Measurements from ENCODE around the gene PF4V1.
A peak's percentile ranks its signal among the peaks of the same experiment; 100 is the strongest.

Gene PF4V1

DNA sequence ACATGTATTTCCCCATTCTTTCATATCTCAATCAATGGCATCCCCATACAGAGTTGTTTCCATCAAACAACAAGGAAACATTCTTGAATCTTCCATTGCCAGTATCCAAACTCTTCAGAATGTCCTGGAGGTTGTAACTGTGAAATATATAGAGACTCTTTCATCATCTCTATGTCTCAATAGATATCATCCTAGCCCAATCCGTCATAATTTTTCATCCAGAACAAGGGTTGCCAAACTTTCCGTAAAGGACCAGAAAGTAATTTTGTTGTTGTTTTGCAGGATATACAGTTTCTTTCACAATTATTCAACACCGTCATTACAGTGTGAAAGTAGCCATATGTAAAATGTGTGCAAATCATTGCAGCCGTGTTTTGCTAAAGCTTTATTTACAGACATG, 31.8 kb upstream of the PF4V1 start:
- DNase-seq (ENCODE audit: low read depth): no peak
- TF ChIP-seq, protein P1, sequence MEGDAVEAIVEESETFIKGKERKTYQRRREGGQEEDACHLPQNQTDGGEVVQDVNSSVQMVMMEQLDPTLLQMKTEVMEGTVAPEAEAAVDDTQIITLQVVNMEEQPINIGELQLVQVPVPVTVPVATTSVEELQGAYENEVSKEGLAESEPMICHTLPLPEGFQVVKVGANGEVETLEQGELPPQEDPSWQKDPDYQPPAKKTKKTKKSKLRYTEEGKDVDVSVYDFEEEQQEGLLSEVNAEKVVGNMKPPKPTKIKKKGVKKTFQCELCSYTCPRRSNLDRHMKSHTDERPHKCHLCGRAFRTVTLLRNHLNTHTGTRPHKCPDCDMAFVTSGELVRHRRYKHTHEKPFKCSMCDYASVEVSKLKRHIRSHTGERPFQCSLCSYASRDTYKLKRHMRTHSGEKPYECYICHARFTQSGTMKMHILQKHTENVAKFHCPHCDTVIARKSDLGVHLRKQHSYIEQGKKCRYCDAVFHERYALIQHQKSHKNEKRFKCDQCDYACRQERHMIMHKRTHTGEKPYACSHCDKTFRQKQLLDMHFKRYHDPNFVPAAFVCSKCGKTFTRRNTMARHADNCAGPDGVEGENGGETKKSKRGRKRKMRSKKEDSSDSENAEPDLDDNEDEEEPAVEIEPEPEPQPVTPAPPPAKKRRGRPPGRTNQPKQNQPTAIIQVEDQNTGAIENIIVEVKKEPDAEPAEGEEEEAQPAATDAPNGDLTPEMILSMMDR (IDR thresholded peaks at IDR 0.05; ENCODE audit: insufficient read depth, low read depth, low read length, missing control alignments): no peak
- no peak overlapping the region for H3K4me3 ChIP-seq (ENCODE audit: low read length)

DNA sequence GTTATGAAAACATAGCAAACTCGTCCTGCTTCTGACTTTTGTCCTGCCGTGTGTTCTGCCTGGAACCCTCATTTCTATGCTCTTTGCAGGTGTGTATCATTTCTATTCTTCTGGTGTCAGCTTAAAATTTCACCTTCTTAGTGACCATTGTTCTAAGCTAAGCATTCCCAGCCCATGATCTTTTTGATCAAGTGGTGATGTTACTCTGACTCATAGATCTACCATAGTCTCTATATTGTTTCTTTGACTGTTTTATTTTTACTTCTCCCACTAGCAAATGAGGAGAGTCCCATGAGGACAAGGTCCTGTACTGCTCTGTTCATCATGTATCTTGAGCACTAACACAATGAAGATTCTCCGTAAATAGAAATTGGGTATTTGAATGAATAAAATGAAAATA, 30.7 kb upstream of the PF4V1 start:
- DNase-seq (ENCODE audit: low read depth): peak; percentile 56
- TF ChIP-seq, protein P1 (IDR thresholded peaks at IDR 0.05; ENCODE audit: insufficient read depth, low read depth, low read length, missing control alignments): no peak
- no peak overlapping the region for H3K4me3 ChIP-seq (ENCODE audit: low read length)

DNA sequence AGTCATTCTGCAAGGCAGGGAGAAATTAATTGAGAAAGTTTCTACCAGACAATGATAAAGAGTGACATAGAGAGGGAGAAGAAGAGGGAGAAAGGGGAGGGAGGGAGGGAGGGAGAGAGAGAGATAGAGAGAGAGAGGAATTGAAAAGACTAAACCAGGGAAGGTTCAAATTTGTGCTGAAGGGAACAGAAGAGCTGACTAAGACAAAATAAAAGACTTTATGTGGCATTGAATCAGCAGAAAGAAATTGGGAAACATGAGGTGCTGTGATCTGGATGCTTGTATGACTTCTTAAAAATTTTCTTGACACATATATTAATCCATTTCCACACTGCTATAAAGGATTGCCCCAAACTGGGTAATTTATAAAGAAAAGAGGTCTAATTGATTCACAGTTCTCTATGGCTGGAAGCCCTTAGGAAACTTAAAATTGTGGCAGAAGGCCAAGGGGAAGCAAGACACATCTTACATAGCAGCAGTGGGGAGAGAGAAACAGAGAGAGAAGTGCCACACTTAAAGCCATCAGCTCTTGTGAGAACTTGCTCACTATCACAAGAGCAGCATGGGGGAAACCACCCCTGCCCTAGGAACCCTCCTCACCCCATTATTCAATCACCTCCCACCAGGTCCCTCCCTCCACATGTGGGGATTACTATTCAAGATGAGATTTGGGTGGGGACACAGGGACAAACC, 30.1 kb upstream of the PF4V1 start:
- TF ChIP-seq, protein P1 (IDR thresholded peaks at IDR 0.05; ENCODE audit: insufficient read depth, low read depth, low read length, missing control alignments): no peak
- no peak overlapping the region for H3K4me3 ChIP-seq (ENCODE audit: low read length)
- no peak for DNase-seq (ENCODE audit: low read depth)

DNA sequence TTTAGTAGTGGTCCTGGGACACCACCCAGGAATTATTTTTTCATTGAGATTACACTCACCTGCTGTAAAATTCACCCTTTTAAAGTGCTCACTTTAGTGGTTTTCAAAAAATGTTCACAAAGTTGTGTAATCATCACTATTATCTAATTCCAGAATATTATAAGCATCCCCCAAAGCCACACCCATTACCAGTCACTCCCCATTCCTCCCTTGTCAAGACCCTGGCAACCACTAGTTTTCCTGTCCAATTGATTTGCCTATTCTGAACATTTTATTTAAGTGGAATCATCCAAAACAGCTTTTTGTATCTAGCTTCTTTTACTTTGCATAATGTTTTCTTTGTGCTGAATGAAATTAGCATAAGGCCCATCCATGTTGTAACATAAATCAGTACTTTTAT, 29.3 kb upstream of the PF4V1 start:
- no peak overlapping the region for H3K4me3 ChIP-seq (ENCODE audit: low read length)
- no peak for DNase-seq (ENCODE audit: low read depth)
- TF ChIP-seq, protein P1 (IDR thresholded peaks at IDR 0.05; ENCODE audit: insufficient read depth, low read depth, low read length, missing control alignments): no peak

DNA sequence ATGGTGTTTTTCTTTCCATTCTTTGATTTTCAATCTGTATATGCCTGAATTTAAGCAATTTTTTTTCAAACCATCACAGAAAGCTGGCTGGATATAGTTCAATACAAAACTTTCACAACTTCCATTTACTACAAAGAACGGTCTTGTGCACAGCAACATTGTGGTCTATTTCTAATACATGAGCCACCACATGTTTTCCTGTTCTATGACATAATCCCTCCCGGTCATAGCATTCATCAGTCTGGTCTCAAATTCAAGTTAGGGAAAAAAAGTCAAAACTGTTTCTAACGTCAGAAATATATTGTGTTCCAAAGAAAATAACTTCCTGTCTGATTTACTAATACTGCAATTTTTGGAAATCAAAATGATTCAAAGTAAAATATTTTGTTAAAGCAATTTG, 24.1 kb upstream of the PF4V1 start:
- TF ChIP-seq, protein P1 (IDR thresholded peaks at IDR 0.05; ENCODE audit: insufficient read depth, low read depth, low read length, missing control alignments): no peak
- DNase-seq (ENCODE audit: low read depth): peak; percentile 47
- H3K4me3 ChIP-seq (ENCODE audit: low read length): no peak overlapping the region

DNA sequence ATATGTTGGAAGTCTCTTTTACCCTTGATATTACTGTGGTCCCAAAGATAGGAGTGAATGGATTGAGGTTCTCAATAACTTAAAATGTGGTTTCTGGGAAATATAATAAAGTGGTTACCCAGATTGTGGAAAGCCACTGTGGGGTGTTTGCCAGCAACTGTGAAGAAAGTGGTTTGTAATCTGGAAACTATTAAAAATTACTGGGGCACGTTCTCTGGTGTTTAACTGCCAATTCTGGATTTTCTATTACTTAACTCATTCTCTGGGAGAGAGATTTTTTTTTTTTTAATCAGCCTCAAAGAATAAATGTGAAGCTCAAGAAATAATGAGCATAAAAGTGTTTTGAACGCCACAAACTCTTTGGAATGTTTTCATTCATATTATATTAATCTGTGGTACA, 21.5 kb upstream of the PF4V1 start:
- TF ChIP-seq, protein P1 (IDR thresholded peaks at IDR 0.05; ENCODE audit: insufficient read depth, low read depth, low read length, missing control alignments): no peak
- no peak overlapping the region for H3K4me3 ChIP-seq (ENCODE audit: low read length)

DNA sequence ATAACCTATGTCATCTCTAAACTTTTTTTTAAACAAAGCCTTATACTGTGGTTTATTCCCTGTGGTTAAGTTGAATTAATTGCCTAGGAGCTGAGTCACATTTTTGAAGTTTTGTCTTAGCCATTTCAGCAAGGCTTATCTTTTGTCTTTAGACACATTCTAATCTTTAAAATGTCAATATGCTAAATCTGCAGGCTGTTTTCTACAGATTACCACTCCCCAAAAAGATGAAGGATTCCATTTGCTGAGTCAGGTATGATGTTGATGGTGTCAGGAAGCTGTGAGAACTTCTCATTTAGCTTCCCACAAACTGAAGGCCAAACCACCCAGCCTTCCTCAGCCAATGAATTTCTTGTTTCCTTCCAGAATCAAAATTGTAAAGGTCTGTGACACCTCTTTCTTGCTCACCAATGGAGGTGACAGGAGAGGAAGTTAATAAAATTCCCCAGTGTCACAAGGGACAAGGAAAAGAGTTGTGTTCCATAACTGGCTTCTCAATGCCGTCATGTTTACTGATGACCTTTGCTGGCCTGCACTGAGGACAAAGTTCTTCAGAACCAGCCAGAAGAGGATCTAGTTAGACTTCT, 20.4 kb upstream of the PF4V1 start:
- peak; percentile 22 for DNase-seq (ENCODE audit: low read depth)
- TF ChIP-seq, protein P1 (IDR thresholded peaks at IDR 0.05; ENCODE audit: insufficient read depth, low read depth, low read length, missing control alignments): no peak
- no peak overlapping the region for H3K4me3 ChIP-seq (ENCODE audit: low read length)

More for the DNA sequence above, 21.5 kb upstream of the PF4V1 start:
- no peak for DNase-seq (ENCODE audit: low read depth)

All from epithelial cell of esophagus (primary cell).